HEK293T (cell line): ENCODE data around the gene CD4.

ENCODE experiments used
- ELF4 ChIP-seq: fragments of 450-650 bp; IDR thresholded peaks from 2 replicates; pipeline ENCODE4 v1.6.1; 2017; ENCODE audit warnings: antibody characterized with exemption
- FOXK2 ChIP-seq: fragments of 450-650 bp; IDR thresholded peaks from 2 replicates; pipeline ENCODE4 v1.6.1; 2016; ENCODE audit warnings: mild to moderate bottlenecking
- FOXM1 ChIP-seq: fragments of 450-650 bp; IDR thresholded peaks from 2 replicates; pipeline ENCODE4 v1.6.1; 2017; ENCODE audit warnings: mild to moderate bottlenecking, borderline replicate concordance
- SUZ12 ChIP-seq: fragments of 450-650 bp; IDR thresholded peaks from 2 replicates; pipeline ENCODE4 v1.6.1; 2016; ENCODE audit warnings: mild to moderate bottlenecking
- TARDBP ChIP-seq: fragments of 450-650 bp; IDR thresholded peaks from 2 replicates; pipeline ENCODE4 v1.6.1; 2016

- TF ChIP-seq FOXM1 (no peak), ELF4 (no peak), TARDBP (no peak), FOXK2 (no peak), SUZ12 (no peak)
Measured at GRCh38 chr12:6771091-6771495, 18.2 kb upstream of the CD4 start.
